T-helper 9 cell (primary cell): ENCODE results near the gene PRODH.
"Not testable (repeated sequence)": the region's sequence is repeated elsewhere in the genome, so short reads cannot be mapped to it uniquely, and the experiment has no call there.

Source experiments
- DNase-seq: peaks from one replicate; pipeline ENCODE4 v3.0.0-alpha.2; 2020

The PRODH gene

DNA sequence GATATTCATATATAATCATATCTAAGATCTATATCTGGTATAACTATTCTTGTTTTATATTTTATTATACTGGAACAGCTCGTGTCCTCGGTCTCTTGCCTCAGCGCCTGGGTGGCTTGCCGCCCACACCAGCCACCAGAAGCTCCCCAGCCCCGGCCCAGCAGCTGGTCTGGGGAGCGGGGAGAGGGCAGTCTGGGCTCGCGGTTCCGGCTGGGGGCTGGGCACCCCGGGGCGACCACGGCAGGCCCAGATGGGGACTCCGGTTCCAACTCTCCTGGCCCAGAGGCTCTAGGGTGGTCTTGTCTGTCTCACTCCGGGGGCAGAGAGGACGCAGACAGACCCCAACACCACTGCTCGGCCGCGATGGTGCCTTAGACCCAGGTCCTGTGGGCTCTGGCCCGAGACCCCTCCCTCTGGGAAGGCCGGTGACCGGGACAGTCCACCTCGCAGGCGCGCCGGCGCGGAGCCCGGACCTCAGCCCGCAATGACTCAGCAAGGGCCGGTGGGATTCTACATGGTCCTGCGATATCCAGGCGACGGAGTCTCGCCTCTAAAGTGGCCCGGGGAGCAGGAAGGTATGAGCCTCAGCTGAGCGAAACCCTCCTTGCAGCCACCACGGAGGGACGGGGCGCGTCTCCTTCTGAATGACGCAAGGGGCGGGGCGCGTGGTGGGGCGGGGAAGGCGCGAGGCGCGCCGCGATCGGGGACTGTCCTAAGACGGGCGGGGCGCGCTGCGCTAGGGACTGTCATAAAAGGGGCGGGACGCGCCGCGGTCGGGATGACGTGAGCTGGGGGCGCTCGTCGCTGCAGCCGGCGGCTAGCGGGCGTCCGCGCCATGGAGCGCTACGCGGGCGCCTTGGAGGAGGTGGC is 30.3 kb downstream of the PRODH start, which contains the start of gene DGCR6:
Gene DGCR6, plus strand, starts transcription at position 781 of the 870 bp plus-strand sequence. Its CDS starts 55 bp downstream, at position 836.
- DNase-seq = no peak

- DNase-seq = not testable (repeated sequence)
Measured at GRCh38 chr22:18896037-18896657, 39.9 kb downstream of the PRODH start.

- not testable (repeated sequence) for DNase-seq
Measured at GRCh38 chr22:18893775-18894174, 42.3 kb downstream of the PRODH start.

GRCh38 chr22:18890510-18891192 is 45.4 kb downstream of the PRODH start:
- not testable (repeated sequence) for DNase-seq

- no peak for DNase-seq
Measured at GRCh38 chr22:18888115-18888514, 48.0 kb downstream of the PRODH start.

DNA sequence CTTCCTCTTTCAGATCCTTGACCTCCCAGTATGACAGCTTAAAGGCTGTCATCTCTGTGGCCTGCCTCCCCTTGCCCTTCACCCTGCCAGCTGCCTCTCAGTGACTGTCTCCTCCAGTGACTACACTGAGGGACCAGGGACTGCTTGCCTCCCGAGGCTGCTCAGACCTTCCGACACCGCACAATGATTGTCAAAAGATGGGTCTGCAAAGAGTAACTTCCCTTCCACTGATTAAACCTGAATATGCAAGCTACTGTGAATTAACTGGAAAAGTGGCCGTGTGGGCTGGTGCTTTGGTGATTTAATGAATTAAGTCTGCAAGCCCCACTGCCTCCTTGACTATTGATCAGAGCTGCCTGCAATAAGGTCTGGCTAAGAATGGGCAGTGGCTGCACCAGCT is 51.6 kb downstream of the PRODH start:
- DNase-seq = not testable (repeated sequence)

GRCh38 chr22:18881260-18881659 is 54.8 kb downstream of the PRODH start:
- DNase-seq = peak; percentile 62
